ENCODE data around the gene CBX7.
"Not testable (repeated sequence)": the region's sequence is repeated elsewhere in the genome, so short reads cannot be mapped to it uniquely, and the experiment has no call there.

Gene CBX7

DNA sequence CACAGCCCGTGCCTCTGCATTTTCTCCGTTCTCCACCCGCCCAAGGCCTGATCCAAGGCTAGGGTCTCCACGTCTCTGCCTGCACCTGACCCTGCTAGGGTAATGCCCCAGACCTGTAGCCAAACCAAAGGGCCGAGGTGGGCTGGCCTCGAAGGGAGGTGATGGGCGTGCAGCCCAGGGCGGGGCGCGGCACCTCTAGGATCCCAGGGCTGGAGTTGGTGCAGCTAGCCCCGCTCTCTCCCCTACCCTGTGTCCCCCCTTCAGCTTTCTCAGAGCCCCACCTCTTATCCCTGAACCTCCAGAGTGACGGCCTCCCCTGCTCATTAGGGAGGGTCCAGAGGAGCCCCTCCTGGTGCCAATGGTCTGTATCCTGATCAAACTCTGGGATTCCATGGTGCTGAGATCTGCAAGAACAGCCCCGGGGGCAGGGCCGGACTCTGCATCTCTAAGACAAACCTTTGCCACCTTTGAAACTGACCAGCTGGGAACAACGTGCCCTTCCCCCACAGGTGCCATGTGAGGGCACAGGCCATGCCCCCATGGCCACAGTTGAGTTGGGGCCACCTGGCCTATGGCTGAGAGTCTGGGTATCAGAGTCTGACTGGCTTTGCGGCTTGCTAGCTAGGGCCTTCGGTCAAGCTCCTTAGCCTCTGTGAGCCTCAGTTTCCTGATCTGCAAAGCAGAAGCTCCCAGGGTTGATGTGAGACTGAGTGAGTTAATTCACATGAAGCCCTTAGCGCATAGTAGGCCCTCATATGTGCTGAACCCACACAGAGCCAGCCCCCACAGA is 23.1 kb upstream of the CBX7 start:
- no peak for DNase-seq (ENCODE audit: low read depth, low spot score)
- CTCF ChIA-PET = interaction anchor here (0.7 to 11.5 kb wide), 8 partner anchors 9 to 406 kb away, joined by 3 to 258 read pairs (median 4); partner anchors contain the start of gene RPL3
- POLR2A ChIA-PET = interaction anchor here (1.0 to 2.3 kb wide), 7 partner anchors 134 to 345 kb away, joined by 3 to 9 read pairs (median 4); partner anchors contain the start of gene ATF4
- no peak overlapping the region for H3K4me3 ChIP-seq (ENCODE audit: low read depth, low read length)
- TF ChIP-seq, protein P1, sequence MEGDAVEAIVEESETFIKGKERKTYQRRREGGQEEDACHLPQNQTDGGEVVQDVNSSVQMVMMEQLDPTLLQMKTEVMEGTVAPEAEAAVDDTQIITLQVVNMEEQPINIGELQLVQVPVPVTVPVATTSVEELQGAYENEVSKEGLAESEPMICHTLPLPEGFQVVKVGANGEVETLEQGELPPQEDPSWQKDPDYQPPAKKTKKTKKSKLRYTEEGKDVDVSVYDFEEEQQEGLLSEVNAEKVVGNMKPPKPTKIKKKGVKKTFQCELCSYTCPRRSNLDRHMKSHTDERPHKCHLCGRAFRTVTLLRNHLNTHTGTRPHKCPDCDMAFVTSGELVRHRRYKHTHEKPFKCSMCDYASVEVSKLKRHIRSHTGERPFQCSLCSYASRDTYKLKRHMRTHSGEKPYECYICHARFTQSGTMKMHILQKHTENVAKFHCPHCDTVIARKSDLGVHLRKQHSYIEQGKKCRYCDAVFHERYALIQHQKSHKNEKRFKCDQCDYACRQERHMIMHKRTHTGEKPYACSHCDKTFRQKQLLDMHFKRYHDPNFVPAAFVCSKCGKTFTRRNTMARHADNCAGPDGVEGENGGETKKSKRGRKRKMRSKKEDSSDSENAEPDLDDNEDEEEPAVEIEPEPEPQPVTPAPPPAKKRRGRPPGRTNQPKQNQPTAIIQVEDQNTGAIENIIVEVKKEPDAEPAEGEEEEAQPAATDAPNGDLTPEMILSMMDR (IDR thresholded peaks at IDR 0.05; ENCODE audit: insufficient read depth, low read length, missing control alignments) = no peak

DNA sequence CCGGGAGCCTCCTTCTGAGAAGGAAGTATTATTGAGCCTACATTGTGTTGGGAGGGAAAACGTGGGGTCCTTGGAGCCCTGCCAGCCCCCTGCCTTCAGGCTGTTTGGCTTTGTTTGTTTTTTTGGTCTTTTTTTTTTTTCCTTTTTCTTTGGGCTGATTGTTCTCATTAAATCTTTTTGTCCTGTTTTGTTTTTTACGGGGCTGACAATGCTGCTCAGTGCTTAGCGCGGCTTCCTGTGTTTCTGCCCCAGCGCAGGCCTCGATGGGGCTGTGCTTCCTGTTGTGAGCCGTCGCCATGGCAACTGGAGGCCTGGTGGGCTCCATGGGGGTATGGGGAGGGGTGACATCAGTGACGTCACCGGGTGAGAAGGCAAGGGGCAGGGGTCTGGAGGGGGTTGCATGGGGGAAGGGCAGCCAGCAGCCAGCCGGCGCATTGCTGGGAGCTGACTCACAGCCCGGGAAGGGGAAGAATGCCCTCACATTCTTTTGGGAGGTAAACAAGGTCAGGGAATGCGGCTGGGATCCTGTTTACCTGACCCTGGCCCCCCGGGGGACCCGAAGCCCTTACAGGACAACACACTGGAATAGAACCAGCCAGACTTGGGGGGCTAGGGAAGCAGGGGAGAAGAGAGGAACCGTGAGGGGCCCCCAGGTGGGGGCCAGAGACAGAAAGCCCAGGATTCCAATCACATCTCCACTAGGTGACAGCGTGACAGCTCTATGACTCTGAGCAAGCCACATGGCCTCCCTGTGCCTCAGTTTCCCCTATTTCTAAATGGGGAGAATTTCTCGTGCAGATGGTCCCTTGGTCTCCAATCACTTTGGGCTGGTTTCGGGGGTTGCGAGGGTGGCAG is 22.2 kb upstream of the CBX7 start:
- POLR2A ChIA-PET = interaction anchor here (1.0 to 2.3 kb wide), 5 partner anchors 134 to 144 kb away, joined by 3 to 9 read pairs (median 4); no protein-coding TSS in a partner anchor
- TF ChIP-seq, protein P1 (IDR thresholded peaks at IDR 0.05; ENCODE audit: insufficient read depth, low read length, missing control alignments) = no peak
- CTCF ChIA-PET = interaction anchor here (0.5 to 11.5 kb wide), 10 partner anchors 12 to 406 kb away, joined by 3 to 258 read pairs (median 8); partner anchors contain the start of gene RPL3
- no peak overlapping the region for H3K4me3 ChIP-seq (ENCODE audit: low read depth, low read length)
- peak; percentile 26 for DNase-seq (ENCODE audit: low read depth, low spot score)

DNA sequence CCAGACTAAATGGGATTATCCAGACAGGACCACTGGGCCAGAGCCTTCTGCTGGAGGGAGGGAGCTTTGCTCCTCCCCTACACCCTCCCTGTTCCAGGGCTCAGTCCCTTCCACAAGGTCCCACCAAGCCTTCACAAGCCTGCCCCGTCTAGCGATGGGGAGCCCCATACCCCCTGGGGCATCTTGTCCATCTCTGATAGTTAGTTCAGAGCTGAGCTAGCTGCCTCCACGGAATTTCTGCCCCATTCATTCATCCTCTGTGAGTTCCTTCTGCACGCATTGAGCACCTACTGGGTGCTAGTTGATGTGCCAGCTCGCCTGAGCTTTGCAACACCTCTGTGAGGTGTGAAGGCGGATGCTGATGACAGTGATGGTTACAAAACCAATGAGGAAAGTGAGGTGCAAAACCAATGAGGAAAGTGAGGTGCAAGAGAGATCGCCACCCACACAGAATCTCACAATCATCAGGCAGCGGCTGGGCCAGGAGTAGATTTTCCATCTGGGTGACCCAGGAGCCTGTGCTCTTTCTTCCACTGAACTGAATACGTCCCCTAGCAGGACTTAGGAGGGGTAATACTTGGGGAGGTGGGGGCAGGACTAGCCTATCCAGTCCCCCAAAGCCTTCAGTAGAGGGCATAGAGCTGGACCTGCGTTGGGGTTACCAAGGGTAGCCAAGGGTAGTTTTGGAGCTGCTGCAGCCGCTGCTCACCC is 21.5 kb upstream of the CBX7 start:
- POLR2A ChIA-PET = interaction anchor here (1.2 to 2.3 kb wide), 5 partner anchors 135 to 144 kb away, joined by 3 to 9 read pairs (median 5); no protein-coding TSS in a partner anchor

DNA sequence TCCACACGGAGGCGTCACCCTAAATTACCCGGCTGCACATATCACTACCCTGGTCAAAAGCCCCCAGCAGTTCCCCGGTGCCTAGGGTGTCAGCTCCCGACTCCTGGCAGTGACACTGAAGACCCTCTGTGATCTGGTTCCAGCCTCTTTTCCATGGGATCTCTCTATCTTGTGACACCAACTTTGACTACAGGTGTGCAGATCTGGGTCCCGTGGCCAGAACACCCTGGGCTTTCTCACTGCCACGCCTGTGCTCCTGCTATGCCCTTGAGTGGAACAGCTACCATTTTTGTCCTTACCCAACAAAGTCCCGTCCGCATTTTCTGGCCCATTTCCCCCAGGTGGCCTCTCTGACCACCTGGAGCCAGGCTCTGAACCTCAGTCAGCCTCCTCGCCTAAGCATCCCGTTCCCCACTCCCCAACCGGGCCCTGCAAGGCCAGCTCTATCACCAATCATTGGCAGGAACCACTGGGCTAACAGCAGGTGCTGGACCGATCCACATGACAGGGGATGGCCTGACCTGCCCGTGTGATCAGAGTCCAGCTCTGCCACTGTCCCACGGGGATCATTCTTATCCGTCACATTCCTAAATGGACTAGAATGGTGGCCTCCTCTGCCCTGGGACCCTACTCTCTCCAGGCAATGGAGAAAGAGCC is 20.7 kb upstream of the CBX7 start:
- CTCF ChIA-PET = interaction anchor here (1.1 to 11.5 kb wide), 9 partner anchors 10 to 355 kb away, joined by 3 to 258 read pairs (median 13); partner anchors contain the start of gene RPL3
- POLR2A ChIA-PET = interaction anchor here (1.2 to 2.3 kb wide), 3 partner anchors 138 to 145 kb away, joined by 3 to 9 read pairs (median 5); no protein-coding TSS in a partner anchor
- TF ChIP-seq, protein P1 (IDR thresholded peaks at IDR 0.05; ENCODE audit: insufficient read depth, low read length, missing control alignments) = no peak
- no peak overlapping the region for H3K4me3 ChIP-seq (ENCODE audit: low read depth, low read length)
- no peak for DNase-seq (ENCODE audit: low read depth, low spot score)

More for the DNA sequence above, 21.5 kb upstream of the CBX7 start:
- H3K4me3 ChIP-seq (ENCODE audit: low read depth, low read length) = no peak overlapping the region
- CTCF ChIA-PET = interaction anchor here (0.5 to 11.5 kb wide), 11 partner anchors 11 to 405 kb away, joined by 3 to 258 read pairs (median 12); partner anchors contain the start of gene RPL3
- TF ChIP-seq, protein P1 (IDR thresholded peaks at IDR 0.05; ENCODE audit: insufficient read depth, low read length, missing control alignments) = no peak
- DNase-seq (ENCODE audit: low read depth, low spot score) = no peak

DNA sequence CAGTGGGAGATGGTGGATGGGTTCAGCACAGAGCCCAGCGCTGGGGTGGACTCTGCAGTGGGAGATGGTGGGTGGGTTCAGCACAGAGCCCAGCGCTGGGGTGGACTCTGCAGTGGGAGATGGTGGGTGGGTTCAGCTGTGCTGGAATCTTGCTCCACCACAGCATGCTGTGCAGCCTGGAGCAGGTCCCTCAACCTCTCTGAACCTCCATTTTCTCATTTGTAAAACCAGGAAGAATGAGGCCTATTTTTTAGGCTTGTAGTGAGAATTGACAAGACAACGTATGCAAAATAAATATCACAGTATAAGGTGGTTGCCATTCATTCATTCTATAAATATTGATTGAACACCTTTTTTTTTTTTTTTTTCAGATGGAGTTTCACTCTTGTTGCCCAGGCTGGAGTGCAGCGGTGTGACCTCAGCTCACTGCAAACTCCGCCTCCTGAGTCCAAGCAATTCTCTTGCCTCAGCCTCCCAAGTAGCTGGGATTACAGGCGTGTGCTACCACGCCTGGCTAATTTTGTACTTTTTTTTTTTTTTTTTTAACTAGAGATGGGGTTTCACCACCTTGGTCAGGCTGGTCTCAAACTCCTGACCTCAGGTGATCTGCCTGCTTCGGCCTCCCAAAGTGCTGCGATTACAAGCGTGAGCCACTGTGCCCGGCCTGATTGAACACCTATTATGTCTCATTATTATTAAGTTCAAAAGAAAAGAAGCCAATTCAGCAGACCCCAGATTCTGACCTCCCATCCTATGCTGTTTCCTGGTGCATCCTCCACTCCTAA is 20.0 kb upstream of the CBX7 start:
- ChIA-PET POLR2A (interaction anchor here (1.2 kb wide), 1 partner anchor 140 kb away, joined by 3 read pairs; no protein-coding TSS in a partner anchor), CTCF (interaction anchor here (0.7 to 11.5 kb wide), 12 partner anchors 9 to 357 kb away, joined by 3 to 258 read pairs (median 14); partner anchors contain the start of gene RPL3)
- not testable (repeated sequence) for H3K4me3 ChIP-seq (ENCODE audit: low read depth, low read length); DNase-seq (ENCODE audit: low read depth, low spot score)
